ENCODE data around the gene CGGBP1. TPM values are rescaled to one million over a fixed set of nuclear protein-coding genes. Genes with fewer than 3 reads are reported as not detected.

CGGBP1 gene
- total and polyA plus RNA-seq, 2 donors (not counting 3 experiments of a cell fraction or from before 2014, with no cell fraction given) = 33.1 to 69.7 TPM

DNA sequence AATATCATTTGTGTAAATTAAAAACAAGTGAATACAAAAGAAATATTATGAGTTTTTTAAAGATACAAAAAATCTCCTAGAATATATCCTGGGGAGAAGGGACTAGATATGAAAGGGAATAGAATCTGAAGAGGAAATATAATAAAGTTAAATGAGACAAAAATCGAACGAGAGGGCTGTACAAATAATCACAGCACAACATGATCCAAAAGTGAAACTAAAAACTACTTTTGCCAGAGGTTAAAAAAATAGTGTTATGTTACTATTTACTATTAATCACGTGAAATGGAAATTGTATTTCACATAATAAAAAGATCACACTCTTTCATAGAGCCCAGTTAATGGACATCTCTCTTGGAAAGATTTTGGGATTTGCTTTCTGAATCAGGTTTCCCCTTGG lies 28.6 kb downstream of the CGGBP1 start:
- Histone ChIP-seq H3K9me1 (replicated peaks; ENCODE audit: control insufficient read depth, extremely low read depth, insufficient read depth, low read length) (no peaks in the 10 kb centered on the region), H3K9ac (replicated peaks; ENCODE audit: extremely low read depth, insufficient read depth, low read length) (no peak overlapping the region), H3K79me2 (ENCODE audit: control insufficient read depth, insufficient read depth, low read length) (no peaks in the 10 kb centered on the region), H3K9me3 (replicated peaks; ENCODE audit: control insufficient read depth, insufficient read depth, low read length) (no peaks in the 10 kb centered on the region), H3K36me3 (ENCODE audit: control insufficient read depth in 2 of 2, extremely low read depth in 1 of 2, insufficient read depth in 2 of 2, low read length in 2 of 2) (no peaks in the 10 kb centered on the region), H2AFZ (ENCODE audit: low read depth, low read length) (peak overlapping the region; percentile 73), H3K4me3 (replicated peaks in 1 of 3; ENCODE audit: insufficient read depth in 1 of 3, low read depth in 1 of 3, low read length in 3 of 3) (peak overlapping the region in 1 of 3 experiments; percentile 10), H3K27ac (ENCODE audit: insufficient read depth, low read depth, low read length) (no peak overlapping the region), H3K4me2 (ENCODE audit: insufficient read depth, low read length) (peak overlapping the region; percentile 81), H4K20me1 (replicated peaks; ENCODE audit: control insufficient read depth, extremely low read depth, insufficient read depth, low read length) (no peaks in the 10 kb centered on the region), H3K27me3 (ENCODE audit: control insufficient read depth in 2 of 2, insufficient read depth in 2 of 2, low read length in 2 of 2) (no peaks in the 10 kb centered on the region), H3K4me1 (ENCODE audit: control insufficient read depth, extremely low read depth, insufficient read depth, low read length) (peaks cover 17% of the 10 kb centered on the region)
- TF ChIP-seq MAX (IDR thresholded peaks at IDR 0.05; ENCODE audit: insufficient read depth, insufficient read length) (no peak), EZH2 (IDR thresholded peaks at IDR 0.05; ENCODE audit: borderline replicate concordance, low read depth, low read length, severe bottlenecking) (no peak), POLR2AphosphoS5 (IDR thresholded peaks at IDR 0.05; ENCODE audit: insufficient read depth, low read depth, low read length) (no peak), GATA2 (IDR thresholded peaks at IDR 0.05; ENCODE audit: insufficient read depth, insufficient read length, low read depth, low read length) (no peak)
- TF ChIP-seq, protein P1, sequence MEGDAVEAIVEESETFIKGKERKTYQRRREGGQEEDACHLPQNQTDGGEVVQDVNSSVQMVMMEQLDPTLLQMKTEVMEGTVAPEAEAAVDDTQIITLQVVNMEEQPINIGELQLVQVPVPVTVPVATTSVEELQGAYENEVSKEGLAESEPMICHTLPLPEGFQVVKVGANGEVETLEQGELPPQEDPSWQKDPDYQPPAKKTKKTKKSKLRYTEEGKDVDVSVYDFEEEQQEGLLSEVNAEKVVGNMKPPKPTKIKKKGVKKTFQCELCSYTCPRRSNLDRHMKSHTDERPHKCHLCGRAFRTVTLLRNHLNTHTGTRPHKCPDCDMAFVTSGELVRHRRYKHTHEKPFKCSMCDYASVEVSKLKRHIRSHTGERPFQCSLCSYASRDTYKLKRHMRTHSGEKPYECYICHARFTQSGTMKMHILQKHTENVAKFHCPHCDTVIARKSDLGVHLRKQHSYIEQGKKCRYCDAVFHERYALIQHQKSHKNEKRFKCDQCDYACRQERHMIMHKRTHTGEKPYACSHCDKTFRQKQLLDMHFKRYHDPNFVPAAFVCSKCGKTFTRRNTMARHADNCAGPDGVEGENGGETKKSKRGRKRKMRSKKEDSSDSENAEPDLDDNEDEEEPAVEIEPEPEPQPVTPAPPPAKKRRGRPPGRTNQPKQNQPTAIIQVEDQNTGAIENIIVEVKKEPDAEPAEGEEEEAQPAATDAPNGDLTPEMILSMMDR (IDR thresholded peaks at IDR 0.05; ENCODE audit: extremely low read depth in 1 of 2, insufficient read depth in 1 of 2, low read depth in 1 of 2, low read length in 2 of 2) = no peak
- FAIRE-seq = no peak
- DNase-seq (ENCODE audit: low read depth, low spot score) = peak; percentile 8
- dilution Hi-C loops (cut with MboI; ENCODE audit: extremely low pct_ligation_motif_present, low sequenced_read_pairs) = no loop called here
- ChIA-PET CTCF (interaction anchor here (1.2 to 2.6 kb wide), 3 partner anchors 27 to 83 kb away, joined by 3 to 8 read pairs (median 3); no protein-coding TSS in a partner anchor), POLR2A (no interaction called here)
- intact Hi-C loops (cut with micrococcal nuclease) = no loop called here
- BruUV-seq (replicated peaks) = no TSS peak

All from endothelial cell of umbilical vein (primary cell).